AG04449 (cell line): ENCODE results near the gene PCDH1.

Experiments used
- CTCF ChIA-PET: fragments of 350-600 bp; formaldehyde crosslinking; extraction: SDS; loops from one replicate; lab custom pipeline; 2021; ENCODE audit warnings: antibody characterized with exemption; lab: Yijun Ruan, JAX
- POLR2A ChIA-PET: fragments of 400-600, 350-600 bp; formaldehyde crosslinking; extraction: SDS; loops from one replicate; lab custom pipeline; 2020; ENCODE audit warnings: antibody characterized with exemption, inconsistent platforms; lab: Yijun Ruan, JAX
- DNase-seq: peaks from one replicate; pipeline ENCODE4 v3.0.0-alpha.2; 2010; ENCODE audit warnings: low read depth, low spot score
- H3K4me3 ChIP-seq: 2 replicates; pipeline ENCODE4 v1.5.1; 2011; ENCODE audit warnings: low read depth, mild to moderate bottlenecking, control low read depth, low read length
- CTCF ChIP-seq: IDR thresholded peaks from one replicate; pipeline ENCODE4 v1.5.1; 2011; ENCODE audit warnings: mild to moderate bottlenecking, moderate library complexity, low read length, control low read depth, inconsistent platforms; ENCODE audit not compliant: insufficient read depth; ENCODE audit errors: missing control alignments

PCDH1 gene

DNA sequence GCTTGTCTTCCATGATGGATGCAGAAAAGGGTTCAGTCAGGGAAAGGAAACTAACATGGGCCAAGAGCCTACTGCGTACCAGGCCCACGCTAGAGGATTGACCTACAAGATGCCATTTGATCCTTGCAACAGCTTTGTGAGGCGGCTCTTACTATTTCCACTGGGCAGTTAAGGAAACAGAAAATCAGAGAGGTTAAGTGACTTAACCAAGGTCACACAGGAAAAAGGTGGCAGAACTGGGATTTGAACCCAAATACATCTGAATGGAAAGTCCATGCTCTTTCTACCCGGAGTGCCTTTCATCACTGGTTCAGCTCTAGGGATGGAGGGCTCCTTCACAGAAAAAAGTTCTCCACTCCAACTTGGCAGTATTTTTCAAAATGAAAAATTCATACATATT lies 50.0 kb downstream of the PCDH1 start:
- CTCF ChIA-PET, result interaction anchor here (3.9 kb wide), 1 partner anchor 13 kb away, joined by 28 read pairs; no protein-coding TSS in a partner anchor
- POLR2A ChIA-PET, result no interaction called here
- DNase-seq, result no peak
- TF ChIP-seq CTCF, result no peak
- H3K4me3 ChIP-seq, result no peak overlapping the region

DNA sequence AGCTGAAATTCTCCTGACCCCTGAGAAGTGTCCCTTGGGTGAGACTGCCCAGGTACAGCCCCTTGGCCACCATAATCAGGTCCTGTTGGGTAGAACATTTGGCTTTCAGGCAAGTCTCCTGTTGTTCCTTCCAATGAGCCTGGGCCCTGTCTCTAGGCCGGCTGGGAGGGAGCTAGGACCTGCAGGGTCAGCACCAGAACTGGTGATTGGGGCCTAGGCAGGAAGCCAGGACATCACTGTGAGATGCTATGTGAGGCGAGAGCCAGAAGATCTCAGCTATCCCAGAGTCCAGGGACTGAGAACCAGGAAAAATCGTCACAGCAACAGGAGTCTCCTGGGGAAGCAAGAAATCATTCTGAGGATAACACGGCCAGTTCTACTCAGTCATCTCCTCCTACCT lies 51.5 kb downstream of the PCDH1 start:
- no peak for TF ChIP-seq CTCF
- DNase-seq, result no peak
- POLR2A ChIA-PET, result no interaction called here
- no peak overlapping the region for H3K4me3 ChIP-seq
- CTCF ChIA-PET, result interaction anchor here (0.8 to 3.9 kb wide), 8 partner anchors 9 to 134 kb away, joined by 3 to 28 read pairs (median 10); partner anchors contain the start of gene PCDH1

GRCh38 chr5:141825791-141826560 lies 52.2 kb downstream of the PCDH1 start:
- no peak for TF ChIP-seq CTCF
- no peak overlapping the region for H3K4me3 ChIP-seq
- DNase-seq, result no peak
- ChIA-PET POLR2A (no interaction called here), CTCF (interaction anchor here (1.1 to 3.9 kb wide), 7 partner anchors 10 to 133 kb away, joined by 3 to 28 read pairs (median 11); partner anchors contain the start of gene PCDH1)

GRCh38 chr5:141825241-141825671 lies 53.0 kb downstream of the PCDH1 start:
- TF ChIP-seq CTCF, result no peak
- ChIA-PET CTCF (interaction anchor here (0.7 to 3.9 kb wide), 7 partner anchors 10 to 132 kb away, joined by 3 to 28 read pairs (median 4); no protein-coding TSS in a partner anchor), POLR2A (no interaction called here)
- DNase-seq, result no peak
- no peak overlapping the region for H3K4me3 ChIP-seq

- POLR2A ChIA-PET, result no interaction called here
- no peak for DNase-seq
- CTCF ChIA-PET, result interaction anchor here (0.7 to 3.9 kb wide), 7 partner anchors 10 to 132 kb away, joined by 3 to 28 read pairs (median 4); no protein-coding TSS in a partner anchor
- TF ChIP-seq CTCF, result no peak
- H3K4me3 ChIP-seq, result no peak overlapping the region
These were observed 53.5 kb downstream of the PCDH1 start for GRCh38 chr5:141824717-141825116.

GRCh38 chr5:141823056-141823455 lies 55.2 kb downstream of the PCDH1 start:
- no peak for TF ChIP-seq CTCF
- no peak overlapping the region for H3K4me3 ChIP-seq
- CTCF ChIA-PET, result interaction anchor here (1.6 to 4.1 kb wide), 3 partner anchors 8 to 122 kb away, joined by 3 to 28 read pairs (median 6); no protein-coding TSS in a partner anchor
- DNase-seq, result no peak
- POLR2A ChIA-PET, result no interaction called here
